GM23338 (cell line): ENCODE measurements around the gene OR2AT4. TPM values are rescaled to one million over a fixed set of nuclear protein-coding genes. Genes with fewer than 3 reads are reported as not detected.
"Not testable (repeated sequence)": the region's sequence is repeated elsewhere in the genome, so short reads cannot be mapped to it uniquely, and the experiment has no call there.

Experiments
- ATAC-seq: fragments of 200-7000 bp; cut with Tn5 transposase; 3 replicates; pipeline ENCODE4 v1.9.1; 2020
- DNase-seq: peaks from one replicate; pipeline ENCODE4 v3.0.0-alpha.2; 2015; ENCODE audit warnings: low spot score
- H2AFZ ChIP-seq: fragments of 200-600 bp; sonication (generic); 2 replicates; pipeline ENCODE4 v1.8.0; 2016; ENCODE audit warnings: antibody characterized with exemption, mild to moderate bottlenecking, moderate library complexity
- H3F3A ChIP-seq: fragments of 200-600 bp; sonication (generic); replicated peaks from 2 replicates; pipeline ENCODE4 v1.8.0; 2017; ENCODE audit warnings: antibody characterized with exemption, mixed run types, low read depth
- H3K27ac ChIP-seq: fragments of 200-600 bp; sonication (generic); 2 replicates; pipeline ENCODE4 v1.6.1; 2016; ENCODE audit warnings: low read depth
- H3K27me3 ChIP-seq: fragments of 200-600 bp; sonication (generic); 2 replicates; pipeline ENCODE4 v1.8.0; 2016; ENCODE audit warnings: mild to moderate bottlenecking, mixed run types, moderate library complexity; ENCODE audit not compliant: insufficient read depth
- H3K36me3 ChIP-seq: fragments of 200-600 bp; sonication (generic); 2 replicates; pipeline ENCODE4 v1.8.0; 2016; ENCODE audit warnings: mild to moderate bottlenecking; ENCODE audit not compliant: insufficient read depth
- H3K4me1 ChIP-seq: fragments of 200-600 bp; sonication (generic); 2 replicates; pipeline ENCODE4 v1.8.0; 2016; ENCODE audit warnings: mild to moderate bottlenecking, moderate library complexity; ENCODE audit not compliant: insufficient read depth
- H3K4me2 ChIP-seq: fragments of 200-600 bp; sonication (generic); 2 replicates; pipeline ENCODE4 v1.7.1; 2017; ENCODE audit warnings: mixed run types
- H3K4me3 ChIP-seq: fragments of 200-600 bp; sonication (generic); 2 replicates; pipeline ENCODE4 v1.6.1; 2016; ENCODE audit warnings: mixed run types
- H3K79me2 ChIP-seq: fragments of 200-600 bp; sonication (generic); replicated peaks from 2 replicates; pipeline ENCODE4 v1.8.0; 2017; ENCODE audit warnings: mild to moderate bottlenecking; ENCODE audit not compliant: insufficient read depth
- H3K9me2 ChIP-seq: fragments of 200-600 bp; sonication (generic); 2 replicates; pipeline ENCODE4 v1.8.0; 2017; ENCODE audit not compliant: insufficient read depth
- H4K20me1 ChIP-seq: fragments of 200-600 bp; sonication (generic); replicated peaks from 2 replicates; pipeline ENCODE4 v1.8.0; 2017; ENCODE audit warnings: mild to moderate bottlenecking; ENCODE audit not compliant: insufficient read depth
- H3K27ac Mint-ChIP-seq: 2 replicates; pipeline ENCODE4 v1.8.0; 2020; ENCODE audit warnings: inconsistent platforms, mild to moderate bottlenecking, moderate library complexity, mixed read lengths
- H3K27me3 Mint-ChIP-seq: 3 replicates; pipeline ENCODE4 v1.8.0; 2022; ENCODE audit warnings: low read depth, mild to moderate bottlenecking, moderate library complexity, mixed read lengths, inconsistent platforms; ENCODE audit not compliant: insufficient read depth, poor library complexity
- H3K36me3 Mint-ChIP-seq: 3 replicates; pipeline ENCODE4 v1.8.0; 2021; ENCODE audit warnings: low read depth, mild to moderate bottlenecking, inconsistent platforms, moderate library complexity, mixed read lengths
- H3K4me1 Mint-ChIP-seq: 3 replicates; pipeline ENCODE4 v1.8.0; 2020; ENCODE audit warnings: mild to moderate bottlenecking, inconsistent platforms, mixed read lengths
- H3K4me3 Mint-ChIP-seq: 3 replicates; pipeline ENCODE4 v1.8.0; 2021; ENCODE audit warnings: moderate library complexity, mild to moderate bottlenecking, inconsistent platforms, mixed read lengths
- H3K9me3 Mint-ChIP-seq: 3 replicates; pipeline ENCODE4 v1.8.0; 2020; ENCODE audit warnings: moderate library complexity, mild to moderate bottlenecking, inconsistent platforms, mixed read lengths
- CTCF ChIP-seq, 2 experiments: fragments of 200-600 bp in 1 of 2; sonication (generic) in 1 of 2; conservative IDR thresholded peaks; 2 replicates each; pipeline versions ENCODE4 v1.5.1 to v1.6.1; 2016 to 2017; ENCODE audit warnings: antibody characterized with exemption in 2 of 2, low read depth in 2 of 2, mild to moderate bottlenecking in 2 of 2, moderate library complexity in 1 of 2
- ETS1 ChIP-seq: IDR thresholded peaks from 2 replicates; pipeline ENCODE4 v1.6.1; 2016; ENCODE audit warnings: antibody characterized with exemption
- EZH2 ChIP-seq: fragments of 200-600 bp; sonication (generic); IDR thresholded peaks from one replicate; pipeline ENCODE4 v1.8.0; 2017; ENCODE audit warnings: antibody characterized with exemption, mild to moderate bottlenecking, low read depth; ENCODE audit not compliant: unreplicated experiment
- EZH2phosphoT487 ChIP-seq: fragments of 200-600 bp; sonication (generic); IDR thresholded peaks from one replicate; pipeline ENCODE4 v1.8.1; 2018; ENCODE audit warnings: antibody characterized with exemption; ENCODE audit not compliant: unreplicated experiment
- NANOG ChIP-seq: IDR thresholded peaks from 2 replicates; pipeline ENCODE4 v1.6.1; 2016; ENCODE audit warnings: antibody characterized with exemption, borderline replicate concordance
- POLR2AphosphoS5 ChIP-seq: IDR thresholded peaks from 2 replicates; pipeline ENCODE4 v1.6.1; 2016; ENCODE audit warnings: antibody characterized with exemption, low read depth
- ZNF462 ChIP-seq: fragments of 250-450 bp; sonication (Bioruptor Pico); IDR thresholded peaks from 2 replicates; pipeline ENCODE4 v1.5.0; 2020; ENCODE audit warnings: mild to moderate bottlenecking, moderate library complexity
- polyA plus RNA-seq: library from polyadenylated mRNA; unstranded; fragments of >200 nt; fragmentation: Nextera tagmentation; extraction: Ambion mirVana; gene quantifications from 2 replicates; pipeline ENCODE4 v1.2.1, GENCODE V29; 2016
- total RNA-seq: library from RNA; depleted of rRNA; stranded (reverse); fragments of >200 nt; shearing (Covaris generic); gene quantifications from 2 replicates; pipeline ENCODE4 v1.2.3, GENCODE V29; 2014

The OR2AT4 gene
- total and polyA plus RNA-seq, 2 experiments from 2014 or later = not detected

- H3K36me3 Mint-ChIP-seq, H3K4me1 ChIP-seq, H3K27ac ChIP-seq, H3K9me2 ChIP-seq, H3K4me3 ChIP-seq, H3K27me3 ChIP-seq, H3K4me2 ChIP-seq, DNase-seq, H3F3A ChIP-seq, H3K27me3 Mint-ChIP-seq, H3K4me1 Mint-ChIP-seq, H3K4me3 Mint-ChIP-seq, H3K36me3 ChIP-seq, H3K27ac Mint-ChIP-seq, H2AFZ ChIP-seq, ATAC-seq, H3K79me2 ChIP-seq, H4K20me1 ChIP-seq: not testable (repeated sequence)
- peaks cover 25% of the 10 kb centered on the region for H3K9me3 Mint-ChIP-seq
Observed at GRCh38 chr11:75094382-75094781, 2.3 kb downstream of the OR2AT4 start.

- Histone ChIP-seq H4K20me1 (no peaks in the 10 kb centered on the region), H3K9me2 (no peaks in the 10 kb centered on the region), H2AFZ (no peak overlapping the region), H3K79me2 (no peaks in the 10 kb centered on the region), H3K27ac (no peak overlapping the region), H3K4me1 (no peaks in the 10 kb centered on the region), H3K4me3 (no peak overlapping the region), H3K4me2 (no peak overlapping the region), H3K27me3 (no peaks in the 10 kb centered on the region), H3K36me3 (peaks cover 7% of the 10 kb centered on the region; the same call in 1 of the 2 replicates), H3F3A (no peaks in the 10 kb centered on the region)
- H3K9me3 Mint-ChIP-seq = peaks cover 18% of the 10 kb centered on the region
- no peaks in the 10 kb centered on the region for H3K27me3 Mint-ChIP-seq
- no peaks in the 10 kb centered on the region for H3K36me3 Mint-ChIP-seq
- H3K27ac Mint-ChIP-seq = no peak overlapping the region
- TF ChIP-seq EZH2 (no peak), ETS1 (no peak), EZH2phosphoT487 (no peak), ZNF462 (no peak), NANOG (no peak), CTCF (conservative IDR thresholded peaks at IDR 0.05; ENCODE audit: low read depth in 2 of 2) (no peak), POLR2AphosphoS5 (no peak)
- H3K4me3 Mint-ChIP-seq = no peak overlapping the region
- no peaks in the 10 kb centered on the region for H3K4me1 Mint-ChIP-seq
- ATAC-seq (no peak), DNase-seq (no peak)
Observed at GRCh38 chr11:75090671-75091177, 6.0 kb downstream of the OR2AT4 start.
